SK-N-SH treated with all-trans-retinoic acid at 6 μM for 48 hours (cell line): ENCODE measurements around the gene SPOCK1.

Source experiments
- ARNTL ChIP-seq: fragments of 450-650 bp; formaldehyde crosslinking; IDR thresholded peaks from 2 replicates; pipeline ENCODE4 v1.5.0; 2020; ENCODE audit warnings: low read depth, mild to moderate bottlenecking, moderate library complexity, borderline replicate concordance
- CREB5 ChIP-seq: fragments of 250-450 bp; sonication (Bioruptor Pico); IDR thresholded peaks from 2 replicates; pipeline ENCODE4 v1.5.1; 2020; ENCODE audit warnings: low read depth, mild to moderate bottlenecking, moderate library complexity
- CSRNP3 ChIP-seq: fragments of 250-450 bp; sonication (Bioruptor Pico); IDR thresholded peaks from 2 replicates; pipeline ENCODE4 v1.5.1; 2021; ENCODE audit warnings: mild to moderate bottlenecking, moderate library complexity
- ESRRG ChIP-seq: fragments of 250-450 bp; sonication (Bioruptor Pico); IDR thresholded peaks from 2 replicates; pipeline ENCODE4 v1.6.1; 2021; ENCODE audit warnings: mild to moderate bottlenecking
- GLIS3 ChIP-seq: fragments of 250-450 bp; sonication (Bioruptor Pico); IDR thresholded peaks from 2 replicates; pipeline ENCODE4 v1.5.0; 2020; ENCODE audit warnings: mild to moderate bottlenecking, moderate library complexity
- ISL1 ChIP-seq: fragments of 250-450 bp; sonication (Bioruptor Pico); IDR thresholded peaks from 2 replicates; pipeline ENCODE4 v2.1.2; 2022; ENCODE audit warnings: mild to moderate bottlenecking, moderate library complexity
- PPARA ChIP-seq: fragments of 250-450 bp; sonication (Bioruptor Pico); IDR thresholded peaks from 2 replicates; pipeline ENCODE4 v1.5.0; 2020; ENCODE audit warnings: mild to moderate bottlenecking, borderline replicate concordance
- RARB ChIP-seq: fragments of 250-450 bp; sonication (Bioruptor Pico); IDR thresholded peaks from 2 replicates; pipeline ENCODE4 v1.8.0; 2021; ENCODE audit warnings: mild to moderate bottlenecking, moderate library complexity
- ZFP3 ChIP-seq: fragments of 250-450 bp; sonication (Bioruptor Pico); IDR thresholded peaks from 2 replicates; pipeline ENCODE4 v1.5.0; 2020; ENCODE audit warnings: mild to moderate bottlenecking, moderate library complexity
- ZFP30 ChIP-seq: fragments of 450-650 bp; formaldehyde crosslinking; IDR thresholded peaks from 2 replicates; pipeline ENCODE4 v1.5.0; 2022; ENCODE audit warnings: mild to moderate bottlenecking, moderate library complexity
- ZNF8 ChIP-seq: fragments of 450-650 bp; formaldehyde crosslinking; IDR thresholded peaks from 2 replicates; pipeline ENCODE4 v1.5.0; 2020; ENCODE audit warnings: mild to moderate bottlenecking, moderate library complexity

DNA sequence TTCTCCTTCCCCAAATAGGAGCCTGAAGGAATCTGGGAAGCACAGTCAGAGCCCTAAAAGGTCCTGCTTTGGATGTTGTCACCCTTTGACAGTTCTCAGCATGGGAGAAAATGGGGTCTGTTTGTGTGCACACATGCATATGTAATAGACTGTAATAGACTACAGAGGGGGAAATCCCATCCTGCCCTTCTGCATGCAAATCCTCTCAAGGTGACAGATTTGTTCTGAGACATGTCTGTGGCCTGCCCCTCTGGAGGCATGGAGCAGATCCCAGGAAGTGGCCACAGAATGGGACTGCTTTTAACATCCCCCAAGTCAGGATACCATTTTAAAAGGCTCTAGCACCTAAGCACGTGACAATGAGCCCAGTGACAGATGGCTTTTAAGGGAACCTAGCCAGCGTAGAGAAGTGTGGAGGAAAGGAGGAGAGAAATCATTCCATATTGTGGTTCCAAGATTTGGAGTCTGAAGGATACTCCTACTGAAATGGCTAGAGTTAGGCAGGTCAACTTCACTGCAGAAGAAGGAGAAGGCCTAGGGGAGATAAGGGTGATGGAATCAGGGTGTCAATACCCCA is 483.5 kb downstream of the SPOCK1 start:
- no peak for TF ChIP-seq CREB5 (CRISPR knock-in tag)
- TF ChIP-seq ZFP30 (CRISPR knock-in tag) = no peak
- no peak for TF ChIP-seq PPARA (CRISPR knock-in tag)
- no peak for TF ChIP-seq RARB
- TF ChIP-seq ISL1 (CRISPR knock-in tag) = no peak
- no peak for TF ChIP-seq ARNTL (CRISPR knock-in tag)
- no peak for TF ChIP-seq ZNF8 (CRISPR knock-in tag)
- no peak for TF ChIP-seq CSRNP3 (CRISPR knock-in tag)
- TF ChIP-seq ESRRG = no peak
- TF ChIP-seq ZFP3 (CRISPR knock-in tag) = no peak
- TF ChIP-seq GLIS3 (CRISPR knock-in tag) = no peak
